ENCODE data around the gene ZNF688. TPM values are rescaled to one million over a fixed set of nuclear protein-coding genes. Genes with fewer than 3 reads are reported as not detected.

ZNF688 gene
- total and polyA plus RNA-seq, 2 of the 13 experiments (the other 11 are each of a cell fraction or from before 2014, with no cell fraction given) = 2.4 to 5.4 TPM

DNA sequence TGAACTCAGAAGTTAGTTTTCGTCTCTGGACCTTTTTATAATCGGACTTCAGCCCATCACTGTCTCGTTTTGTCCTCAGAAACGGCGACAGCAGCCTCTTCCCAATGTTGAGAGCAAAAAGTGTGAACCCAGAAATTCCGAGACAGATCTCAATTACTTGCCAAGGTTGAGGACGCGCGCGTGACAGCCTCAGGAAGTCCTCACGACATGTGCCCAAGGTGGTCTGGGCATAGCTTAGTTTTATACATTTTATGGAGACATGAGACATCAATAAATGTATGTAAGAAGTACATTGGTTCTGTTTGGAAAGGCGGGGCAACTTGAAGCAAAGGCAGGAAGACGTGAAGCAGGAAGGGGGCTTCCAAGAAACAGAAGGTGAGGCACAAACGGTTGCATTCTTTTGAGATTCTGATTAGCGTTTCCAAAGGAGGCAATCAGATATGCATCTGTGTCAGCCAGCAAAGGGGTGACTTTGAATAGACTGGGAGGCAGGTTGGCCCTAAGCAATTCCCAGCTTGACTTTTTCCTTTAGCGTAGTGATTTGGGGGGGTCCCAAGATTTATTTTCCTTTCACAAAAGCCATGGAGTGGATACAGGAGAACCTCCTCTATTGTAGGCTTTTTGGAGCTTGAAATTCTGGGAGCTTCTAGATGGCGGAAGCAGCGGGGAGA, 36.3 kb downstream of the ZNF688 start (continued):
- TF ChIP-seq, protein P1, sequence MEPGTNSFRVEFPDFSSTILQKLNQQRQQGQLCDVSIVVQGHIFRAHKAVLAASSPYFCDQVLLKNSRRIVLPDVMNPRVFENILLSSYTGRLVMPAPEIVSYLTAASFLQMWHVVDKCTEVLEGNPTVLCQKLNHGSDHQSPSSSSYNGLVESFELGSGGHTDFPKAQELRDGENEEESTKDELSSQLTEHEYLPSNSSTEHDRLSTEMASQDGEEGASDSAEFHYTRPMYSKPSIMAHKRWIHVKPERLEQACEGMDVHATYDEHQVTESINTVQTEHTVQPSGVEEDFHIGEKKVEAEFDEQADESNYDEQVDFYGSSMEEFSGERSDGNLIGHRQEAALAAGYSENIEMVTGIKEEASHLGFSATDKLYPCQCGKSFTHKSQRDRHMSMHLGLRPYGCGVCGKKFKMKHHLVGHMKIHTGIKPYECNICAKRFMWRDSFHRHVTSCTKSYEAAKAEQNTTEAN (CRISPR knock-in tag; conservative IDR thresholded peaks at IDR 0.05) = 0 out of 2 replicates have a peak, but pooled peaks have one; percentile 3
- TF ChIP-seq ZNF367 (CRISPR knock-in tag; IDR thresholded peaks at IDR 0.05; ENCODE audit: borderline replicate concordance) (0 out of 2 replicates have a peak, but pooled peaks have one; percentile 72), DMAP1 (CRISPR knock-in tag; IDR thresholded peaks at IDR 0.05) (peak; percentile 53; the same call in 1 of the 2 replicates), EHMT2 (IDR thresholded peaks at IDR 0.05; ENCODE audit: borderline replicate concordance, low read depth, low read length) (no peak), ZNF451 (CRISPR knock-in tag; IDR thresholded peaks at IDR 0.05) (no peak; the same call in 1 of the 2 replicates), MIXL1 (CRISPR knock-in tag; IDR thresholded peaks at IDR 0.05) (no peak; the same call in 1 of the 2 replicates), HNRNPK (IDR thresholded peaks at IDR 0.05; ENCODE audit: low read depth, low read length, poor library complexity, severe bottlenecking) (no peak), SSRP1 (CRISPR knock-in tag; IDR thresholded peaks at IDR 0.05) (peak; percentile 25), TBP (CRISPR knock-in tag; IDR thresholded peaks at IDR 0.05) (no peak), HNF4G (IDR thresholded peaks at IDR 0.05; ENCODE audit: borderline replicate concordance, low read depth, low read length) (no peak), HNF4G (CRISPR knock-in tag; IDR thresholded peaks at IDR 0.05; ENCODE audit: borderline replicate concordance, low read depth) (no peak; the same call in 1 of the 2 replicates), ATF7-NPFF (CRISPR knock-in tag; IDR thresholded peaks at IDR 0.05; ENCODE audit: low read depth) (no peak), WIZ (CRISPR knock-in tag; IDR thresholded peaks at IDR 0.05) (0 out of 2 replicates have a peak, but pooled peaks have one; percentile 86), ZNF564 (CRISPR knock-in tag; IDR thresholded peaks at IDR 0.05) (no peak), ZNF724P (CRISPR knock-in tag; IDR thresholded peaks at IDR 0.05; ENCODE audit: borderline replicate concordance) (0 out of 2 replicates have a peak, but pooled peaks have one; percentile 8), ZNF530 (CRISPR knock-in tag; IDR thresholded peaks at IDR 0.05; ENCODE audit: low read depth) (0 out of 2 replicates have a peak, but pooled peaks have one; percentile 35), CC2D1A (CRISPR knock-in tag; IDR thresholded peaks at IDR 0.05) (peak; percentile 66; the same call in 1 of the 2 replicates), ATRX (CRISPR knock-in tag; IDR thresholded peaks at IDR 0.05; ENCODE audit: borderline replicate concordance) (no peak), ZNF430 (CRISPR knock-in tag; IDR thresholded peaks at IDR 0.05) (no peak), NR3C1 (CRISPR knock-in tag; IDR thresholded peaks at IDR 0.05) (no peak), NFIC (IDR thresholded peaks at IDR 0.05; ENCODE audit: low read length) (0 out of 2 replicates have a peak, but pooled peaks have one; percentile 15)
- TF ChIP-seq, protein P2, sequence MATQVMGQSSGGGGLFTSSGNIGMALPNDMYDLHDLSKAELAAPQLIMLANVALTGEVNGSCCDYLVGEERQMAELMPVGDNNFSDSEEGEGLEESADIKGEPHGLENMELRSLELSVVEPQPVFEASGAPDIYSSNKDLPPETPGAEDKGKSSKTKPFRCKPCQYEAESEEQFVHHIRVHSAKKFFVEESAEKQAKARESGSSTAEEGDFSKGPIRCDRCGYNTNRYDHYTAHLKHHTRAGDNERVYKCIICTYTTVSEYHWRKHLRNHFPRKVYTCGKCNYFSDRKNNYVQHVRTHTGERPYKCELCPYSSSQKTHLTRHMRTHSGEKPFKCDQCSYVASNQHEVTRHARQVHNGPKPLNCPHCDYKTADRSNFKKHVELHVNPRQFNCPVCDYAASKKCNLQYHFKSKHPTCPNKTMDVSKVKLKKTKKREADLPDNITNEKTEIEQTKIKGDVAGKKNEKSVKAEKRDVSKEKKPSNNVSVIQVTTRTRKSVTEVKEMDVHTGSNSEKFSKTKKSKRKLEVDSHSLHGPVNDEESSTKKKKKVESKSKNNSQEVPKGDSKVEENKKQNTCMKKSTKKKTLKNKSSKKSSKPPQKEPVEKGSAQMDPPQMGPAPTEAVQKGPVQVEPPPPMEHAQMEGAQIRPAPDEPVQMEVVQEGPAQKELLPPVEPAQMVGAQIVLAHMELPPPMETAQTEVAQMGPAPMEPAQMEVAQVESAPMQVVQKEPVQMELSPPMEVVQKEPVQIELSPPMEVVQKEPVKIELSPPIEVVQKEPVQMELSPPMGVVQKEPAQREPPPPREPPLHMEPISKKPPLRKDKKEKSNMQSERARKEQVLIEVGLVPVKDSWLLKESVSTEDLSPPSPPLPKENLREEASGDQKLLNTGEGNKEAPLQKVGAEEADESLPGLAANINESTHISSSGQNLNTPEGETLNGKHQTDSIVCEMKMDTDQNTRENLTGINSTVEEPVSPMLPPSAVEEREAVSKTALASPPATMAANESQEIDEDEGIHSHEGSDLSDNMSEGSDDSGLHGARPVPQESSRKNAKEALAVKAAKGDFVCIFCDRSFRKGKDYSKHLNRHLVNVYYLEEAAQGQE (IDR thresholded peaks at IDR 0.05; ENCODE audit: borderline replicate concordance in 1 of 2, low read depth in 1 of 2, low read length in 2 of 2) = no peak
- TF ChIP-seq, protein P3, sequence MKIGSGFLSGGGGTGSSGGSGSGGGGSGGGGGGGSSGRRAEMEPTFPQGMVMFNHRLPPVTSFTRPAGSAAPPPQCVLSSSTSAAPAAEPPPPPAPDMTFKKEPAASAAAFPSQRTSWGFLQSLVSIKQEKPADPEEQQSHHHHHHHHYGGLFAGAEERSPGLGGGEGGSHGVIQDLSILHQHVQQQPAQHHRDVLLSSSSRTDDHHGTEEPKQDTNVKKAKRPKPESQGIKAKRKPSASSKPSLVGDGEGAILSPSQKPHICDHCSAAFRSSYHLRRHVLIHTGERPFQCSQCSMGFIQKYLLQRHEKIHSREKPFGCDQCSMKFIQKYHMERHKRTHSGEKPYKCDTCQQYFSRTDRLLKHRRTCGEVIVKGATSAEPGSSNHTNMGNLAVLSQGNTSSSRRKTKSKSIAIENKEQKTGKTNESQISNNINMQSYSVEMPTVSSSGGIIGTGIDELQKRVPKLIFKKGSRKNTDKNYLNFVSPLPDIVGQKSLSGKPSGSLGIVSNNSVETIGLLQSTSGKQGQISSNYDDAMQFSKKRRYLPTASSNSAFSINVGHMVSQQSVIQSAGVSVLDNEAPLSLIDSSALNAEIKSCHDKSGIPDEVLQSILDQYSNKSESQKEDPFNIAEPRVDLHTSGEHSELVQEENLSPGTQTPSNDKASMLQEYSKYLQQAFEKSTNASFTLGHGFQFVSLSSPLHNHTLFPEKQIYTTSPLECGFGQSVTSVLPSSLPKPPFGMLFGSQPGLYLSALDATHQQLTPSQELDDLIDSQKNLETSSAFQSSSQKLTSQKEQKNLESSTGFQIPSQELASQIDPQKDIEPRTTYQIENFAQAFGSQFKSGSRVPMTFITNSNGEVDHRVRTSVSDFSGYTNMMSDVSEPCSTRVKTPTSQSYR (CRISPR knock-in tag; IDR thresholded peaks at IDR 0.05; ENCODE audit: borderline replicate concordance) = no peak

Measured in HepG2 (cell line).